SH-SY5Y (cell line): ENCODE data around the gene MMP23B.

ENCODE experiments used
- GATA2 ChIP-seq: IDR thresholded peaks from 2 replicates; pipeline ENCODE4 v1.6.1; 2011; ENCODE audit warnings: mild to moderate bottlenecking, low read depth, low read length
- GATA3 ChIP-seq: IDR thresholded peaks from 2 replicates; pipeline ENCODE4 v1.6.1; 2011; ENCODE audit warnings: low read depth, mild to moderate bottlenecking, low read length, moderate library complexity

Gene MMP23B

GRCh38 chr1:1672181-1672965 lies 40.4 kb downstream of the MMP23B start:
- TF ChIP-seq GATA3 (no peak), GATA2 (no peak)

GRCh38 chr1:1677718-1678580 lies 46.0 kb downstream of the MMP23B start:
- TF ChIP-seq GATA2: no peak
- TF ChIP-seq GATA3: no peak

DNA sequence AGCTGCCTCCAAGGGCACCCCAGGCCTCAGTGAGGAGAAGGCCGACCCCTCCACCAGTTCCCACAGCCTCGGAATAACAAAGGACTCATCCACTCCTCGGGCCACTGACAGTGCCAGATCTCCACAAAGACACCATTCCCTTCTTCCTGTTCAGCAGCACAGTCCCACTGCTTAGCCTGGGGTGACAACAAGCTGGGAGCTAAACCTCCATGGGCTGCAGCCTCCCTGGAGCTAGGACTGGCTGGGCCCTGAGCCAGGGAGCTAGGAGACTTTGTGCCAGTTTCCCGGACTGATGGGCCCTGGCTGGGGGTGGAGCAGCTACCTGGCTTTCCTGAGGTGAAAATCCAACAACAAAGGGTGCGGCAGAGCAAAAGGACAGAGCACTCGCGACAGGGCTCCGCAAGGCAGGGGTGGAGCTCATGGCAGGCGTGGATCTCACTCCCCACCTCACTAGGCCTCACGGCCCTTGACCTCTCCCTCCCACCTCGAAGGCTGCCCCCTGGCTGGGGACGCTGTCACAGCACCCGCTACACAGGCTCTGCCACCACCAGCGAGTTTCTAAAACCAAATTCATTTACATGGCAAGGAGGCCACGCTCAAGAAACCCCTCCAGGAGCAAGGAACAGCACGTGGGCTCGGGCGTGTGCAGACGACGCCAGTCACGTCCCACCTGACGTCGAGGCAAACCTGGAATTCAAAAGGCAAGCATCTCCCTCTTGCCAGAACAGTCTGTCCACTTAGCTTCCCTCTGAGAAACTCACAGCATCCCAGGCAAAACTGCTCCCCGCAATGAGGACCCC lies 46.8 kb downstream of the MMP23B start:
- TF ChIP-seq GATA3 (no peak), GATA2 (no peak)

- TF ChIP-seq GATA3 (no peak), GATA2 (no peak)
These were observed 48.3 kb downstream of the MMP23B start for GRCh38 chr1:1680031-1680911.

GRCh38 chr1:1680912-1681273 lies 48.9 kb downstream of the MMP23B start:
- TF ChIP-seq GATA2 (no peak), GATA3 (no peak)

GRCh38 chr1:1683104-1683905 lies 51.3 kb downstream of the MMP23B start:
- TF ChIP-seq GATA2: no peak
